SIG-M5 treated with dmso at 0.1 percent for 504 hours (cell line): ENCODE results near the gene STAP2.
"Not testable (repeated sequence)": the region's sequence is repeated elsewhere in the genome, so short reads cannot be mapped to it uniquely, and the experiment has no call there.

Source experiments
- DNase-seq: peaks from one replicate; lab custom pipeline; 2025; ENCODE audit not compliant: unreplicated experiment; lab: John Stamatoyannopoulos, UW

The STAP2 gene

DNA sequence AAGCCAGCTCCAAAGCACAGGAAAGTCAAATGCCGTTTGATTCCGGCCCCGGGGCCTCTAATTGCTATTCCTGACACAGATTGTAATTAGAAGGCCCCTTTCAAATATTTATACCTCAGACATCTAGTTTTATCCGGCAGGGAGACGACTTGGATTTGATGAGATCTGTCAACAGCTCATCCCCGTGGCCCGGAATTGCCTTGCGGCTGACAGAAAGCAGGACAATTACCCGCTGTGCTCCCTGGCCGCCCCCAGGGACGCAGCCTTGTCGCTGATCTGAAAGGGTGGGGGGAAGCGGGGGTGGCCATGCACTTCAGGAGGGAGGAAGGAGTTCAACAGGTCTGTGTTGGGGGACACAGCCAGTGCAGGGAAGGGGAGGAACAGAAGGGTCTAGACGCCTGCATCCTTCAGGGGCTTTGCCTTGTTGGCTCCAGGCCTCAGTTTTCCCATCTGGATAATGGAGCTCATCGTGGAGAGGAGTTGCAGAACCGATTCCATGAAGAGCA lies 61.4 kb downstream of the STAP2 start:
- DNase-seq, result no peak

DNA sequence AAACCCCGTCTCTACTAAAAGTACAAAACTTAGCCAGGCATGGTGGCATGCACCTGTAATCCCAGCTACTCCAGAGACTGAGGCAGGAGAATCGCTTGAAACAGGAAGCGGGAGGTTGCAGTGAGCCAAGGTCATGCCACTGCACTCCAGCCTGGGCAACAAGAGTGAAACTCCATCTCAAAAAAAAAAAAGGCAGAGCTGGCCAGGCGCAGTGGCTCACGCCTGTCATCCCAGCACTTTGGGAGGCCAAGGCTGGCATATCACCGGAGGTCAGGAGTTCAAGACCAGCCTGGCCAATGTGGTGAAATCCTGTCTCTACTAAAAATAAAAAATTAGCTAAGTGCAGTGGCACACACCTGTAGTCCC lies 64.3 kb downstream of the STAP2 start:
- DNase-seq, result not testable (repeated sequence)
